K562 (cell line): Measurements from ENCODE around the gene SREBF1. TPM values are rescaled to one million over a fixed set of nuclear protein-coding genes. Genes with fewer than 3 reads are reported as not detected.

Experiments
- ATAC-seq: fragments of 200-7000 bp; cut with Tn5 transposase; 3 replicates; pipeline ENCODE4 v1.9.1; 2020; ENCODE audit warnings: moderate library complexity
- BruUV-seq: library from RNA; stranded (reverse); fragments of 400-500 nt; replicated peaks from 2 replicates; lab custom pipeline; 2021; lab: Mats Ljungman, UMichigan
- CTCF ChIA-PET: fragments of 300-600 bp; formaldehyde crosslinking; extraction: SDS; loops from one replicate; lab custom pipeline; 2021; ENCODE audit warnings: low intra/inter-chr PET ratio; lab: Yijun Ruan, JAX
- POLR2A ChIA-PET: fragments of 300-600, 350-650 bp; sonication (Branson Sonifier 250); formaldehyde crosslinking; extraction: SDS; loops from one replicate; lab custom pipeline; 2021; ENCODE audit warnings: antibody characterized with exemption, inconsistent platforms; lab: Yijun Ruan, JAX
- DNase-seq, 4 experiments: peaks; one replicate each; pipeline versions ENCODE4 v3.0.0 to v3.0.0-alpha.2; 2011 to 2018; ENCODE audit warnings: low spot score in 3 of 4, mixed read lengths in 3 of 4; ENCODE audit errors: extremely low read depth in 1 of 4
- FAIRE-seq: peaks from 2 replicates; lab custom pipeline; 2011; peaks lifted over from hg19 to GRCh38; lab: Jason Lieb, UNC
- H2AFZ ChIP-seq: 2 replicates; pipeline ENCODE4 v1.6.0; 2011; ENCODE audit warnings: low read depth, low read length, control low read depth, inconsistent platforms
- H3K27ac ChIP-seq: fragments of 200-600 bp; 3 replicates; pipeline ENCODE4 v1.8.0; 2011; ENCODE audit warnings: low read depth, mild to moderate bottlenecking, control low read depth, inconsistent platforms, low read length, moderate library complexity, mixed read lengths; ENCODE audit errors: extremely low read depth
- H3K27me3 ChIP-seq, 2 experiments: fragments of 300-600 bp in 1 of 2; 2 replicates in 1 of 2; 3 replicates in 1 of 2; pipeline versions ENCODE4 v1.6.0 to v1.8.0; 2011; ENCODE audit warnings: inconsistent platforms in 2 of 2, low read length in 2 of 2, mild to moderate bottlenecking in 1 of 2, mixed read lengths in 1 of 2, moderate library complexity in 1 of 2; ENCODE audit not compliant: control insufficient read depth in 2 of 2, insufficient read depth in 2 of 2
- H3K36me3 ChIP-seq: fragments of 300-600 bp; 3 replicates; pipeline ENCODE4 v1.8.0; 2011; ENCODE audit warnings: mild to moderate bottlenecking, low read length, inconsistent platforms; ENCODE audit not compliant: control insufficient read depth, insufficient read depth
- H3K4me1 ChIP-seq, 2 experiments: fragments of 200-600 bp in 1 of 2; replicated peaks in 1 of 2; 2 replicates in 1 of 2; 3 replicates in 1 of 2; pipeline versions ENCODE4 v1.5.1 to v1.8.0; 2011; ENCODE audit warnings: inconsistent platforms in 2 of 2, low read length in 2 of 2, mild to moderate bottlenecking in 1 of 2, mixed read lengths in 1 of 2, moderate library complexity in 1 of 2; ENCODE audit not compliant: control insufficient read depth in 2 of 2, insufficient read depth in 2 of 2
- H3K4me2 ChIP-seq: 2 replicates; pipeline ENCODE4 v1.6.1; 2011; ENCODE audit warnings: low read length, control low read depth, inconsistent platforms, mixed read lengths; ENCODE audit not compliant: insufficient read depth
- H3K4me3 ChIP-seq: fragments of 200-600 bp; sonication (generic), shearing (Covaris generic); 2 replicates; pipeline ENCODE4 v1.5.1; 2016; ENCODE audit warnings: control low read depth, inconsistent platforms
- H3K79me2 ChIP-seq: fragments of 200-600 bp; 3 replicates; pipeline ENCODE4 v1.8.0; 2011; ENCODE audit warnings: low read length, inconsistent platforms; ENCODE audit not compliant: control insufficient read depth, insufficient read depth
- H3K9ac ChIP-seq, 2 experiments: 2 replicates each; pipeline versions ENCODE4 v1.6.0 to v1.6.1; 2011; ENCODE audit warnings: low read depth in 2 of 2, low read length in 2 of 2, control low read depth in 1 of 2, inconsistent platforms in 1 of 2, mild to moderate bottlenecking in 1 of 2, mixed read lengths in 1 of 2; ENCODE audit not compliant: insufficient read depth in 1 of 2
- H3K9me1 ChIP-seq: one replicate; pipeline ENCODE4 v1.6.0; 2011; ENCODE audit warnings: inconsistent platforms, mild to moderate bottlenecking, low read length, moderate library complexity; ENCODE audit not compliant: control insufficient read depth, insufficient read depth
- H3K9me3 ChIP-seq: replicated peaks from 2 replicates; pipeline ENCODE4 v1.5.1; 2011; ENCODE audit warnings: low read depth, low read length, inconsistent platforms; ENCODE audit not compliant: control insufficient read depth, insufficient read depth
- H4K20me1 ChIP-seq: replicated peaks from 2 replicates; pipeline ENCODE4 v1.6.1; 2011; ENCODE audit warnings: low read length, inconsistent platforms, mixed read lengths; ENCODE audit not compliant: control insufficient read depth, insufficient read depth
- ARID1B ChIP-seq: fragments of 450-650 bp; IDR thresholded peaks from 2 replicates; pipeline ENCODE4 v1.6.1; 2016; ENCODE audit warnings: antibody characterized with exemption, mild to moderate bottlenecking, inconsistent platforms
- EP400 ChIP-seq: fragments of 450-650 bp; IDR thresholded peaks from 2 replicates; pipeline ENCODE4 v1.6.1; 2017; ENCODE audit warnings: antibody characterized with exemption, mild to moderate bottlenecking, moderate library complexity
- NKRF ChIP-seq: fragments of 450-650 bp; IDR thresholded peaks from 2 replicates; pipeline ENCODE4 v1.6.1; 2016; ENCODE audit warnings: borderline replicate concordance
- RBM25 ChIP-seq: fragments of 200-400 bp; formaldehyde crosslinking; IDR thresholded peaks from 2 replicates; pipeline ENCODE4 v1.6.1; 2018; ENCODE audit warnings: low read length, low read depth, moderate library complexity; ENCODE audit not compliant: severe bottlenecking
- ZBTB40 ChIP-seq, 2 experiments: fragments of 450-650 bp in 1 of 2; sonication (generic) in 1 of 2; formaldehyde crosslinking in 1 of 2; IDR thresholded peaks; 2 replicates each; pipeline versions ENCODE4 v1.7.1 to v1.9.0; 2016 to 2022; ENCODE audit warnings: inconsistent platforms in 1 of 2, mild to moderate bottlenecking in 1 of 2, missing genetic modification reagents in 1 of 2
- ZNF121 ChIP-seq: sonication (generic); formaldehyde crosslinking; conservative IDR thresholded peaks from 2 replicates; pipeline ENCODE4 v1.8.0; 2022; ENCODE audit warnings: missing genetic modification reagents
- ZNF384 ChIP-seq: IDR thresholded peaks from 2 replicates; pipeline ENCODE4 v1.6.1; 2012; ENCODE audit warnings: low read depth, low read length, improper control_type of control experiment
- WGBS: fragments of 100-300 bp; shearing (Covaris generic); methylation state at CpG from one replicate; pipeline ENCODE4 v1.1.6; 2016; ENCODE audit warnings: low coverage, mixed read lengths; ENCODE audit not compliant: insufficient coverage; ENCODE audit errors: missing lambda C conversion rate; 5-methylcytosine and 5-hydroxymethylcytosine counted together
- in situ Hi-C: fragments of 300-500 bp; cut with MboI; formaldehyde crosslinking; loops from 4 replicates; pipeline ENCODE4 v1.15.0; 2018; ENCODE audit warnings: inconsistent platforms, mixed read lengths
- intact Hi-C: fragments of 100-400 bp; cut with micrococcal nuclease; formaldehyde crosslinking; loops from 2 replicates; pipeline ENCODE4 v1.14.2; 2022
- polyA plus RNA-seq, 8 experiments: library from polyadenylated mRNA; depleted of rRNA in 4 of 8; stranded (reverse) in 5 of 8; unstranded in 3 of 8; fragments of >200 nt; fragmentation: Nextera tagmentation in 2 of 8; fragmentation: Illumina TruSeq in 1 of 8; extraction: Ambion mirVana in 2 of 8; extraction: Trizol in 1 of 8; gene quantifications; 2 replicates each; pipeline versions ENCODE4 v1.2.1 to v1.2.3, GENCODE V29; 2011 to 2014; ENCODE audit warnings: inconsistent platforms in 1 of 8, missing spikeins in 1 of 8
- total RNA-seq, 7 experiments: library from RNA; depleted of rRNA in 6 of 7; stranded (reverse); fragments of >200 nt in 6 of 7; fragmentation: Illumina TruSeq in 2 of 7; extraction: Trizol in 2 of 7; gene quantifications; 2 replicates each; pipeline versions ENCODE4 v1.2.1 to v1.2.3, GENCODE V29; 2011 to 2021; ENCODE audit warnings: low replicate concordance in 1 of 7
- TF ChIP-seq, protein P1 (sequence below): fragments of 450-650 bp; formaldehyde crosslinking; IDR thresholded peaks from 2 replicates; pipeline ENCODE4 v1.4.0; 2022; ENCODE audit warnings: mild to moderate bottlenecking, moderate library complexity

SREBF1 gene
- total and polyA plus RNA-seq, 9 of the 15 experiments (the other 6 are each of a cell fraction or from before 2014, with no cell fraction given) = 1.6 to 169 (median 69.4) TPM

- Histone ChIP-seq H3K4me2 (peak overlapping the region; percentile 96), H3K36me3 (peaks cover 56% of the 10 kb centered on the region; the same call in 2 of the 3 replicates), H3K9me3 (no peaks in the 10 kb centered on the region), H4K20me1 (peaks cover 22% of the 10 kb centered on the region; the same call in 1 of the 2 replicates), H2AFZ (no peak overlapping the region), H3K27ac (peak overlapping the region; percentile 100), H3K4me3 (peak overlapping the region; percentile 94), H3K9ac (peak overlapping the region in 1 of 2 experiments; percentile 99; a peak in 2 of 4 replicates), H3K79me2 (peaks cover 91% of the 10 kb centered on the region), H3K9me1 (no peaks in the 10 kb centered on the region), H3K4me1 (peaks cover 48 to 56% of the 10 kb centered on the region in 2 experiments), H3K27me3 (no peaks in the 10 kb centered on the region)
- no peak for DNase-seq
- ChIA-PET POLR2A (interaction anchor here (0.7 to 6.7 kb wide), 4 partner anchors 8 to 141 kb away, joined by 3 to 102 read pairs (median 6); no protein-coding TSS in a partner anchor), CTCF (interaction anchor here (0.6 to 0.7 kb wide), 2 partner anchors 24 to 345 kb away, joined by 3 read pairs; no protein-coding TSS in a partner anchor)
- no peak for ATAC-seq
- FAIRE-seq = no peak
- BruUV-seq = no TSS peak
- WGBS = 48% methylated on average over 6 of the region's 8 CpGs
- in situ Hi-C loops = no loop called here
- intact Hi-C loops = no loop called here
- TF ChIP-seq ZBTB40 (IDR thresholded peaks at IDR 0.05) = peak; percentile 54
- no peak for TF ChIP-seq ZBTB40 (CRISPR knock-in tag; IDR thresholded peaks at IDR 0.05)
- TF ChIP-seq, protein P1, sequence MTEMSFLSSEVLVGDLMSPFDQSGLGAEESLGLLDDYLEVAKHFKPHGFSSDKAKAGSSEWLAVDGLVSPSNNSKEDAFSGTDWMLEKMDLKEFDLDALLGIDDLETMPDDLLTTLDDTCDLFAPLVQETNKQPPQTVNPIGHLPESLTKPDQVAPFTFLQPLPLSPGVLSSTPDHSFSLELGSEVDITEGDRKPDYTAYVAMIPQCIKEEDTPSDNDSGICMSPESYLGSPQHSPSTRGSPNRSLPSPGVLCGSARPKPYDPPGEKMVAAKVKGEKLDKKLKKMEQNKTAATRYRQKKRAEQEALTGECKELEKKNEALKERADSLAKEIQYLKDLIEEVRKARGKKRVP (CRISPR knock-in tag) = no peak
- 0 out of 2 replicates have a peak, but pooled peaks have one; percentile 13 for TF ChIP-seq ARID1B
- peak; percentile 33 for TF ChIP-seq RBM25
- TF ChIP-seq ZNF121 (CRISPR knock-in tag) = 0 out of 2 replicates have a peak, but pooled peaks have one; percentile 25
- peak; percentile 17; the same call in 1 of the 2 replicates for TF ChIP-seq EP400
- TF ChIP-seq ZNF384 = peak; percentile 50; the same call in 1 of the 2 replicates
- no peak for TF ChIP-seq NKRF
These were observed 3.0 kb downstream of the SREBF1 start for GRCh38 chr17:17833658-17834357.
